Measurements from ENCODE around the gene FYB1. TPM values are rescaled to one million over a fixed set of nuclear protein-coding genes. Genes with fewer than 3 reads are reported as not detected.
A peak's percentile ranks its signal among the peaks of the same experiment; 100 is the strongest.

The FYB1 gene
- total RNA-seq, 1 experiment from 2014 or later, result 0.12 TPM

DNA sequence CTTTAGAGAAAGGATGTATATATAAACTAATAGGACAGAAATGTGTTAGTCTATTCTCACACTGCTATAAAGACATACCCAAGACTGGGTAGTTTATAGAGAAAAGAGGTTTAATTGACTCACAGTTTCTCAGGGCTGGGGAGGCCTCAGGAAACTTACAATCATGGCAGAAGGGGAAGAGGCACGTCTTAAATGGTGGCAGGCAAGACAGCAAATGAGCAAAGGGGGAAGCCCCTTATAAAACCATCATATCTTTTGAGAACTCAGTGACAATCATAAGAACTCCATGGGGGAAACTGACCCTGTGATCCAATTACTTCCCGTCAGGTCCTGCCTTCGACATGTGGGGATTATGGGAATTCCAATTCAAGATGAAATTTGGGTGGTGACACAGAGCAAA, 136.4 kb downstream of the FYB1 start:
- no peaks in the 10 kb centered on the region for H3K36me3 Mint-ChIP-seq (ENCODE audit: insufficient read depth, unreplicated experiment)
- ChIA-PET POLR2A (interaction anchor here (0.6 kb wide), 1 partner anchor 16 kb away, joined by 3 read pairs; no protein-coding TSS in a partner anchor), CTCF (interaction anchor here (0.5 to 0.7 kb wide), 2 partner anchors 77 to 201 kb away, joined by 3 read pairs; no protein-coding TSS in a partner anchor)
- no peak overlapping the region for H3K4me3 Mint-ChIP-seq (ENCODE audit: unreplicated experiment)
- no peaks in the 10 kb centered on the region for H3K27me3 Mint-ChIP-seq (ENCODE audit: insufficient read depth, unreplicated experiment)
- intact Hi-C loops (cut with micrococcal nuclease), result no loop called here
- no peaks in the 10 kb centered on the region for H3K9me3 Mint-ChIP-seq (ENCODE audit: unreplicated experiment)
- TF ChIP-seq, protein P1, sequence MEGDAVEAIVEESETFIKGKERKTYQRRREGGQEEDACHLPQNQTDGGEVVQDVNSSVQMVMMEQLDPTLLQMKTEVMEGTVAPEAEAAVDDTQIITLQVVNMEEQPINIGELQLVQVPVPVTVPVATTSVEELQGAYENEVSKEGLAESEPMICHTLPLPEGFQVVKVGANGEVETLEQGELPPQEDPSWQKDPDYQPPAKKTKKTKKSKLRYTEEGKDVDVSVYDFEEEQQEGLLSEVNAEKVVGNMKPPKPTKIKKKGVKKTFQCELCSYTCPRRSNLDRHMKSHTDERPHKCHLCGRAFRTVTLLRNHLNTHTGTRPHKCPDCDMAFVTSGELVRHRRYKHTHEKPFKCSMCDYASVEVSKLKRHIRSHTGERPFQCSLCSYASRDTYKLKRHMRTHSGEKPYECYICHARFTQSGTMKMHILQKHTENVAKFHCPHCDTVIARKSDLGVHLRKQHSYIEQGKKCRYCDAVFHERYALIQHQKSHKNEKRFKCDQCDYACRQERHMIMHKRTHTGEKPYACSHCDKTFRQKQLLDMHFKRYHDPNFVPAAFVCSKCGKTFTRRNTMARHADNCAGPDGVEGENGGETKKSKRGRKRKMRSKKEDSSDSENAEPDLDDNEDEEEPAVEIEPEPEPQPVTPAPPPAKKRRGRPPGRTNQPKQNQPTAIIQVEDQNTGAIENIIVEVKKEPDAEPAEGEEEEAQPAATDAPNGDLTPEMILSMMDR (IDR thresholded peaks at IDR 0.05; ENCODE audit: unreplicated experiment), result no peak
- no peak overlapping the region for H3K27ac Mint-ChIP-seq (ENCODE audit: low read depth, unreplicated experiment)
- peaks cover 6% of the 10 kb centered on the region for H3K4me1 Mint-ChIP-seq (ENCODE audit: insufficient read depth, unreplicated experiment)
- DNase-seq (ENCODE audit: unreplicated experiment), result no peak
- no TSS peak for BruUV-seq (replicated peaks)

- H3K4me3 Mint-ChIP-seq (ENCODE audit: unreplicated experiment), result no peak overlapping the region
- POLR2A ChIA-PET, result interaction anchor here (0.6 to 3.6 kb wide), 6 partner anchors 9 to 139 kb away, joined by 3 to 20 read pairs (median 4); partner anchors contain the start of gene FYB1
- BruUV-seq (replicated peaks), result no TSS peak
- peaks cover 18% of the 10 kb centered on the region for H3K4me1 Mint-ChIP-seq (ENCODE audit: insufficient read depth, unreplicated experiment)
- DNase-seq (ENCODE audit: unreplicated experiment), result peak; percentile 65
- no peaks in the 10 kb centered on the region for H3K9me3 Mint-ChIP-seq (ENCODE audit: unreplicated experiment)
- intact Hi-C loops (cut with micrococcal nuclease), result loop anchor here (2.0 kb wide), 1 partner anchor 76 kb away; no protein-coding TSS in a partner anchor
- H3K36me3 Mint-ChIP-seq (ENCODE audit: insufficient read depth, unreplicated experiment), result no peaks in the 10 kb centered on the region
- CTCF ChIA-PET, result interaction anchor here (0.5 to 3.3 kb wide), 32 partner anchors 9 to 1557 kb away, joined by 3 to 40 read pairs (median 4); no protein-coding TSS in a partner anchor
- H3K27me3 Mint-ChIP-seq (ENCODE audit: insufficient read depth, unreplicated experiment), result no peaks in the 10 kb centered on the region
- no peak overlapping the region for H3K27ac Mint-ChIP-seq (ENCODE audit: low read depth, unreplicated experiment)
- TF ChIP-seq, protein P1 (IDR thresholded peaks at IDR 0.05; ENCODE audit: unreplicated experiment), result peak; percentile 75
Observed at GRCh38 chr5:39080597-39081204, 138.7 kb downstream of the FYB1 start.

- Mint-ChIP-seq H3K9me3 (ENCODE audit: unreplicated experiment) (no peaks in the 10 kb centered on the region), H3K27me3 (ENCODE audit: insufficient read depth, unreplicated experiment) (no peaks in the 10 kb centered on the region), H3K4me1 (ENCODE audit: insufficient read depth, unreplicated experiment) (peaks cover 23% of the 10 kb centered on the region), H3K4me3 (ENCODE audit: unreplicated experiment) (no peak overlapping the region), H3K36me3 (ENCODE audit: insufficient read depth, unreplicated experiment) (peaks cover 4% of the 10 kb centered on the region), H3K27ac (ENCODE audit: low read depth, unreplicated experiment) (no peak overlapping the region)
- DNase-seq (ENCODE audit: unreplicated experiment), result no peak
- no TSS peak for BruUV-seq (replicated peaks)
- intact Hi-C loops (cut with micrococcal nuclease), result loop anchor here (2.0 kb wide), 1 partner anchor 75 kb away; no protein-coding TSS in a partner anchor
- TF ChIP-seq, protein P1 (IDR thresholded peaks at IDR 0.05; ENCODE audit: unreplicated experiment), result no peak
- CTCF ChIA-PET, result interaction anchor here (0.5 to 3.3 kb wide), 19 partner anchors 9 to 1098 kb away, joined by 3 to 40 read pairs (median 5); no protein-coding TSS in a partner anchor
- POLR2A ChIA-PET, result interaction anchor here (0.7 to 3.6 kb wide), 6 partner anchors 8 to 139 kb away, joined by 3 to 20 read pairs (median 4); partner anchors contain the start of gene FYB1
Observed at GRCh38 chr5:39080168-39080567, 139.2 kb downstream of the FYB1 start.

- H3K27me3 Mint-ChIP-seq (ENCODE audit: insufficient read depth, unreplicated experiment), result no peaks in the 10 kb centered on the region
- TF ChIP-seq, protein P1 (IDR thresholded peaks at IDR 0.05; ENCODE audit: unreplicated experiment), result no peak
- POLR2A ChIA-PET, result interaction anchor here (1.2 to 3.6 kb wide), 3 partner anchors 14 to 23 kb away, joined by 3 to 20 read pairs (median 3); no protein-coding TSS in a partner anchor
- no peak overlapping the region for H3K27ac Mint-ChIP-seq (ENCODE audit: low read depth, unreplicated experiment)
- H3K4me1 Mint-ChIP-seq (ENCODE audit: insufficient read depth, unreplicated experiment), result peaks cover 26% of the 10 kb centered on the region
- BruUV-seq (replicated peaks), result no TSS peak
- no peaks in the 10 kb centered on the region for H3K9me3 Mint-ChIP-seq (ENCODE audit: unreplicated experiment)
- CTCF ChIA-PET, result interaction anchor here (0.7 to 3.3 kb wide), 6 partner anchors 21 to 204 kb away, joined by 3 to 40 read pairs (median 4); no protein-coding TSS in a partner anchor
- H3K4me3 Mint-ChIP-seq (ENCODE audit: unreplicated experiment), result no peak overlapping the region
- no peak for DNase-seq (ENCODE audit: unreplicated experiment)
- intact Hi-C loops (cut with micrococcal nuclease), result loop anchor here (5.0 to 10.0 kb wide), 2 partner anchors 116 to 203 kb away; no protein-coding TSS in a partner anchor
- H3K36me3 Mint-ChIP-seq (ENCODE audit: insufficient read depth, unreplicated experiment), result peaks cover 6% of the 10 kb centered on the region
Observed at GRCh38 chr5:39079147-39079546, 140.2 kb downstream of the FYB1 start.

Data from MCF 10A (cell line).